Measurements from ENCODE around the gene UCK1.

UCK1 gene

DNA sequence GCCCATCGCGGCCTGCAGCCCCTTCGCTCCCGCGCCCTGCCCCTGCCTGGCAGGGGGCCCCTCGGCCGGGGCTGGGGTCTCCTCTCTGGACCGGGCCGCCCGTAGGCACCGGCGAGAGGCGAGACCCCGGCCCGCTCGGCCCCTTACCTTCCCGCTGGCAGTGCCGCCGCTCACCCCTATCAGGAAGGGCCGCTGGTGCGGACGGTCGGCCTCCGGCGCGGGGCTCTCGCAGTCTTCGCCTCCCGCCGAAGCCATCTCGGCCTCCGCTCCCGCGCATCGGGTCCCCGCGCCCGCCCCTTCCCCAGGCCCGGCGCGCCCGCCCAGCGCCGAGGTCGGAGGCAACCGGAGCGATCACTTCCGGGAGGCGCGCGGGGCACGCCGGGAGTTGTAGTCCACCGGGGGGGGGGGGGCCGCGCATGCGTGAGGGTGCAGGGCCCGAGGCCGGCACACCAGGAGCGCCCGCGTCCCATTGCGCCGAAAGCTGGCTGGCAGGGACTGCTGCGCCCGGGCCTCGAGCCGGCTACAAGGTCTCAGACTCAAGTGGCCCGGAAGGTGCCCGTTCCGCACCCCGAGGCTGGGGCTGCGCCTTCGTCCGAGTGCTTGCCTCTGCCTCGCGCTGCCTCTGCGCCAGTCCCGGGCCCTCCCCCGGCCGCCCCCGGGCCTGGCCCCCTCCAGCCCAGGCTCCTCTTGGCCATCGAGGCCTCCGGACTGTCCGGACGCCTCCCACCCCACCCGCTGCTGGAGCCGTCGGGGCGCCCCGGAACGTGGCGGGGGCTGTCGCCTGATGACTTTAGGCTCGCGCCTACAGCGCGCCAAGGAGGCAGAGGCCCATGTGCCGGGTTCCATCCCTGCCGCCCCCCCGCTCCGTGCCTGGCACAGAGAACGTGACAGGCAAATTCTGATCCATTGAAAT is at the start of gene UCK1:
Gene UCK1 (minus strand): TSS at position 344 of the 913 bp plus-strand sequence. CDS start 89 bp downstream, at position 255.
- peak; percentile 82 for DNase-seq

DNA sequence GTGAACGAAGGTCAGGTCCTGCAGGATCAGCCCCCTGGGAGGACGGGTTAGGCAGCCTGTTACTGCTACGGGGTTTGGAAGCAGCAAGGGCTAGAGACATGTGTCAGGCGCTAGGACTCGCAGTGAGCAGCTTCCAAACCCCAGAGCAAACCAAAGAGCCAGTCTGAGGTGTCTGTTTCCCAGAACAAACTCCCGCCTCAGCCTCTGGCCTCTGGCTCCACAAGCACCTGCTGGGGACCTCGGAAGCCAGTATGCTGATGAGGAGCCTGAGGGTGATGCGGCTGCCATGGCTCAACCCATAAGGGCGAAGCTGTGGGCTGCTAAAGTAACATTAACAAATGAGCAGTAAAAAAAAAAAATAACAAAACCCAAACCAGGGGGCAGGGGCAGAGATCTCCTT is 49.3 kb upstream of the UCK1 start:
- DNase-seq = no peak

- no peak for DNase-seq
Observed at GRCh38 chr9:131579789-131580211, 48.7 kb upstream of the UCK1 start.

DNA sequence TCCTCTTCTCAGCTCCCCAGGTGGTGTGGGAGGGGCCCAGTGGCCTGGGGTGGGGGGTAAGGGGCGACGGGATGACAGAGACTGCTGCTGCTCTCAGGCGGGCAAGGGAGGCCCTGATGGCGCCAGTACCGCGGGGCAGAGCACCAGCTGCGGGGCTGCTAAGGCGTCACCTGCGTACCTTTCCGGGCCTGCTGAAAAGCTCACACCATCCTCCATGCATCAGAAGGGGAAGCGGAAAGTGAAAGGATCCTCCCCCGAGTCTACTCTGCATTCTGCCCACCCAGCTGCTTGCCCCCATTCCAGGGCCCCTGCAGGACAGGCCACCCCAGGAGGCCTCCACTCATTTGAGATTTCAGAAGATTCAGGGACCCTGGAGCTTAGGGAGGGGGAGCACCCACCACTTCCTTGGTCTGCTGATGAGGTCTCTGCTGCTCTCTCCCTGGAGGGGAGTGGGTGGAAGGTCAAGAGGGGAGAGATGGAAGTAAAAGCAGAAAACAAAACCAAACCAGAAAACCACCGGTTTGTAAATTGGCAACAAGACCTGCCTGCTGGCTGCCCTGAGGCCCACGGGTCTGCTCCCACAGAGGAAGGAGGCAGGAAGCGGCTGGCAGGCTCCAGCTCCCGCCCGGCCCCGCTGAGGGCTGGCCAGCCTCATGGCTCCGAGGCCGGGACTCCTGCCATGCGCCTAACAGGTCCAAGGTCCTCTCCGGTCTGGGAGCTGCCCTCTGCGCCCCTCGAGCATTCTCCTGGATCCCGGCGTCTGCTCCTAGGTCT is 47.9 kb upstream of the UCK1 start:
- no peak for DNase-seq

- DNase-seq = no peak
Observed at GRCh38 chr9:131578021-131578420, 47.0 kb upstream of the UCK1 start.

GRCh38 chr9:131577005-131578000 is 46.2 kb upstream of the UCK1 start:
- DNase-seq = no peak

- DNase-seq = no peak
Observed at GRCh38 chr9:131575946-131576853, 45.1 kb upstream of the UCK1 start.

GRCh38 chr9:131574730-131575640 is 43.9 kb upstream of the UCK1 start:
- no peak for DNase-seq

DNA sequence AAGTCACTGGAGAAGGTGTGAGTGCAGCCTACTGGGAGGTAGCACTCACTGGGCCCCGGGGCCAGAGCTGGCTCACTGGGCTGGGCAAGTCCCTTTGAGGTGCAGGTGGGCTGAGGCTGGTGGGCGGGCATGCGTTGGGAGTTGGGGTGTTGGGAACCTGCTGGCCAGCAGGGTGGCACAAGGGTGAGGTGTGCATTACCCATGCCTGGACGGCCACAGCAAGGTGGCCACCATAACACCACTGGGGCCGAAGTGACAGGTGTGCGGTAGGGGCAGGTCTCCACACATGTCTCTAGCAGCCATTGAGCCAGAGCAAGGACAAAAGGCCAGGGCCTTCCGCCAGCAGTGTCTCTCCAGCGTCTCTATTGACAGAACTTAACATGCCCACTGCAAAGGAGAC is 36.8 kb upstream of the UCK1 start:
- no peak for DNase-seq

- no peak for DNase-seq
Observed at GRCh38 chr9:131566158-131566557, 35.1 kb upstream of the UCK1 start.

GRCh38 chr9:131565369-131565768 is 34.3 kb upstream of the UCK1 start:
- no peak for DNase-seq

DNA sequence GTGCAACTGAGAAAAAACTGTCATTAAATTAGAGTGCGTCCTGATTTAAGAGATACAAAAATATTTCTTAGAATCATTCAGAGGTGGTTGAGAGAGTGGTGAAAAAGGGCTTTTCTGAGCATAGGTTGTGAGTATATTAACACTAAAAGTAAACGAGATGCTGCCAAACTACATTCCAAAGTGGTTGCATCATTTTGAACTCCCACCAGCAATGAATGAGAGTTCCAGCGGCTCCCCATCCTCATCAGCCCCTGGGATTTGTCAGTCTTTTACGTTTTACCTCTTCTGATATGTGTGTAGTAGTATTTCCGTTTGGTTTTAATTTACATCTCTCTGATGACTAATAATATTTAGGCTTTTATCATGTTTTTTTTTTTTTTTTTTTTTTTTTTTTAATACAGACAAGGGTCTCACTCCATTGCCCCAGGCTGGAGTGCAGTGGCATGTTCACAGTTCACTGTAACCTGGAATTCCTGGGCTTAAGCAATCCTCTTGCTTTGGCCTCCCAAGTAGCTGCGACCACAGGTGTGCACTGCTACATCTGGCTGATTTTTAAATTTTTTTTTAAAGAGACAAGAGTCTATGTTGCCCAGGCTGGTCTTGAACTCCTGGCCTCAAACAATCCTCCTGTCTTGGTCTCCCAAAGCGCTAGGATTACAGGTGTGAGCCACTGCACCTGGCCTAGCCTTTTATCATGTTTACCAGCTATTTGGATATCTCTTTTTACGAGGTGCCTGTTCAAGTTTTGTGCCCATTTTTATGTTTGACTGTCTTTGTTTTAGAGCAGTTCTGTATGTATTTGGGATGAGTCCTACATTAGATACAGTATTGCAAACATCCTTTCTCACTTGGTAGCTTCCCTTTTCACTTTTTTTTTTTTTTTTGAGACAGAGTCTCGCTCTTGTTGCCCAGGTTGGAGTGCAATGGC is 31.2 kb upstream of the UCK1 start:
- DNase-seq = no peak

GRCh38 chr9:131559421-131560000 is 28.4 kb upstream of the UCK1 start:
- DNase-seq = no peak

DNA sequence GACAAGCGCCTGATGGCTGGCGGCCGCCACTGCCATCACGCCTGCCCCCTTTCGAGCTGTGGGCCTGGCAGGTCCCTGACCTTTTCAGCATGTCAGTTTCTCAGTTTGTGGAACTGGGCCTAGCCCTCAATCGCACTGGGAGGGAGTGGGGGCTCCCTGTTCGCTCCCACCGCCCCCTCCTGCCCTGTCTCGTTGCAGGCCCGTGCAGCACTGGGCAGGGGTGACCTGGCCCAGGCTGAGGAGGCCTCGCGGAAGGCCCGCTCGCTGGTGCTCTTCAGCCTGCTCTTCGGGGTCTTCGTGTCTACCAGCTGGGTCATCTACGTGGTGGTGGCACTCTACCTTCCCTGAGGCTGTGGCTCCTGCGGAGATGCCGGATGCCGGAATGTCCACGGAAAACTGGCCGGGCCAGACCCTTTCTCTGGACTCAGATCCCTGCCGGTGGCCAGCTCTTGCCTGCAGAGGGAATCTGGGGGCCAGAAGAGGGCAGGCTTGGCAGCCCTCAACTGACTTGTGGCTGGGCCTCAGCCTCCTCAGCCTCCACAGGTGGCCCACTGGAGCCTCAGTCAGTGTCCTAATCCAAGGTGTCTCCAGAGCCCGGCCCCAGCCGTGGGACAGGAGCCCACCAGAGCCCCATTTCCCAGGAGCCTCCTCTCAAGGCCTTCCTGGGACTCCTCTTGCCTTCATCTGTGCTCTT is 26.9 kb upstream of the UCK1 start:
- DNase-seq = no peak

GRCh38 chr9:131555841-131556673 is 25.0 kb upstream of the UCK1 start:
- DNase-seq = no peak

- no peak for DNase-seq
Observed at GRCh38 chr9:131554843-131555351, 23.8 kb upstream of the UCK1 start.

Data from COR-L47 (cell line).